ENCODE data around the gene CENPS.

Gene CENPS

DNA sequence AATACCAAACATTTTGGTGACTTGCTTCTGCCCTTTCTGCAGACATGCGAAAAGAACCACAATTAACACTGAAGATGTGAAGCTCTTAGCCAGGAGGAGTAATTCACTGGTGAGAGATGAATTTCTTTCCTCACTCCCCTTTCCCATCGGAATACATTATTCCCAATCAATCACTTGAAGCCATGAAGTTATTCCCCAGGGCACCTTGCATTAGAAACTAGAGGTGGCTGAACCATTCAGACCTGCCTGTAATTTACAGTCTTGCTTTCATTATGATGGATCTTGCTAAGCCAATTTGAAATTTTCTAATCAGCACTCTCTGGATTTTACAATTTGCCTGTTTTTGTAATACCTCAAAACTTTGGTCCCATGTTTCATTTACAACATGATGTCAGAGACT lies 10.1 kb downstream of the CENPS start:
- no peak for DNase-seq (ENCODE audit: low spot score)
- TF ChIP-seq, protein P1, sequence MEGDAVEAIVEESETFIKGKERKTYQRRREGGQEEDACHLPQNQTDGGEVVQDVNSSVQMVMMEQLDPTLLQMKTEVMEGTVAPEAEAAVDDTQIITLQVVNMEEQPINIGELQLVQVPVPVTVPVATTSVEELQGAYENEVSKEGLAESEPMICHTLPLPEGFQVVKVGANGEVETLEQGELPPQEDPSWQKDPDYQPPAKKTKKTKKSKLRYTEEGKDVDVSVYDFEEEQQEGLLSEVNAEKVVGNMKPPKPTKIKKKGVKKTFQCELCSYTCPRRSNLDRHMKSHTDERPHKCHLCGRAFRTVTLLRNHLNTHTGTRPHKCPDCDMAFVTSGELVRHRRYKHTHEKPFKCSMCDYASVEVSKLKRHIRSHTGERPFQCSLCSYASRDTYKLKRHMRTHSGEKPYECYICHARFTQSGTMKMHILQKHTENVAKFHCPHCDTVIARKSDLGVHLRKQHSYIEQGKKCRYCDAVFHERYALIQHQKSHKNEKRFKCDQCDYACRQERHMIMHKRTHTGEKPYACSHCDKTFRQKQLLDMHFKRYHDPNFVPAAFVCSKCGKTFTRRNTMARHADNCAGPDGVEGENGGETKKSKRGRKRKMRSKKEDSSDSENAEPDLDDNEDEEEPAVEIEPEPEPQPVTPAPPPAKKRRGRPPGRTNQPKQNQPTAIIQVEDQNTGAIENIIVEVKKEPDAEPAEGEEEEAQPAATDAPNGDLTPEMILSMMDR (IDR thresholded peaks at IDR 0.05; ENCODE audit: borderline replicate concordance, control extremely low read depth, extremely low read depth, insufficient read depth, missing control alignments): no peak
- in situ Hi-C loops (cut with MboI; ENCODE audit: low sequenced_read_pairs, unreplicated experiment): no loop called here

DNA sequence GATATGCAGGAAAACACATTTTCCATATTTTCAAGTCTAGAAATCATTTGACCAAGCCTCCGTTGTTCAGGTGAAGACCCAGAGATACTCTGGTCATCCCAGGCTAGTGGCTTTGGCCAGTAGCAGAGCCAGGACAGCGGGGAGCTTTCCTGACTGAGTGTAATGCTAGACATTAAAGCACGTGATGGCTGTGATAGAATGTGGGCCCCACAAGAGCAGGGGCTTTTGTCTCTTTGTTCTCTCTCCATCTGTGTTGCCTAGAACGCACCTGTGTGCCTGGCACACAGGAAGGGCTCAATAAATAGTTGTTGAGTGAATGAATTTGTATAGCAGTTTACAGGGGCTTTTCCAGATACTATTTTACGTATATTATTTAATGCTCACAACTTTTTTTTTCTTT lies 10.6 kb downstream of the CENPS start:
- no peak for DNase-seq (ENCODE audit: low spot score)
- in situ Hi-C loops (cut with MboI; ENCODE audit: low sequenced_read_pairs, unreplicated experiment): no loop called here
- TF ChIP-seq, protein P1 (IDR thresholded peaks at IDR 0.05; ENCODE audit: borderline replicate concordance, control extremely low read depth, extremely low read depth, insufficient read depth, missing control alignments): no peak

DNA sequence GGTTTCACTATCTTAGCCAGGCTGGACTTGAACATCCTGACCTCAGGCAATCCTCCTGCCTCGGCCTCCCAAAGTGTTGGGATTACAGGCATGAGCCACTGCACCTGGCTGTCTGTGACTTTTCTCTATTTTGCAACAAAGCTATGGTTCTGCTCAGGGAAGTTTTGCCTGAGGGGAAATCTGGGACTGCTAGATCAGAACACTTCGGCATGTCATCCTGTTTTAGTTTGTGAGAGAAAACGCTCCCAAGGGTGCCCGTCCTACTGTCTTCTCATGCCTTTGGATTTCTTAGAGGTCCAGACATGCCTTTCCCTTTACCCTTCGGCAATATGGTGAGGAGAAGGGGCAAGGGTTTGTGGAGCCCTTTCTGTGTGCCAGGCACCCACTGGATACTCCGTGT lies 14.0 kb downstream of the CENPS start:
- in situ Hi-C loops (cut with MboI; ENCODE audit: low sequenced_read_pairs, unreplicated experiment): no loop called here
- no peak for DNase-seq (ENCODE audit: low spot score)
- TF ChIP-seq, protein P1 (IDR thresholded peaks at IDR 0.05; ENCODE audit: borderline replicate concordance, control extremely low read depth, extremely low read depth, insufficient read depth, missing control alignments): no peak

DNA sequence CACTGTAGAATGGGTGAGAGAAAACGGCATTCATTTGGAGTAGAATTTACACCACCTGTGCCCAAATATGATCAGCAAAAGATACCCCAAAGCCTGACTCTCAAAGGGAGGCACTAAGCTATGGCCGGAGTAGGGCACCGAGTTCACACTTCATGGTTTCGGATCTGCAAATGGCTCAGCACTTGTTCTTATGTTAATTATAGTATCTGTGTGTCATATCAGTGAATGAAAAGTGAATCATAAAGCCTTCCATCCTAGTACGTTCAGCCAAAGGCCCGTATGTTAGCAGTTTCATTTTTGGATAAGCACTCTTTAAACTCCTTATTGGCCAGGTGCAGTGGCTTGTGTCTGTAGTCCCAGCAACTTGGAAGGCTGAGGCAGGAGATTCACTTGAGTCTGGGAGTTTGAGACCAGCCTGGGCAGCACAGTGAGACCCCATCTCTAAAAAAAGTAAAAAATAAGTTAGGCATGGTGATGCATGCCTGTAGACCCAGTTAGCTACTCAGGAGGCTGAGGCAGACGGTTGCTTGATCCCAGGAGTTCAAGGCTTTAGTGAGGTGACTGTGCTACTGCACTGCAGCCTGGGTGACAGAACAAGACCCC lies 14.7 kb downstream of the CENPS start:
- in situ Hi-C loops (cut with MboI; ENCODE audit: low sequenced_read_pairs, unreplicated experiment): no loop called here

DNA sequence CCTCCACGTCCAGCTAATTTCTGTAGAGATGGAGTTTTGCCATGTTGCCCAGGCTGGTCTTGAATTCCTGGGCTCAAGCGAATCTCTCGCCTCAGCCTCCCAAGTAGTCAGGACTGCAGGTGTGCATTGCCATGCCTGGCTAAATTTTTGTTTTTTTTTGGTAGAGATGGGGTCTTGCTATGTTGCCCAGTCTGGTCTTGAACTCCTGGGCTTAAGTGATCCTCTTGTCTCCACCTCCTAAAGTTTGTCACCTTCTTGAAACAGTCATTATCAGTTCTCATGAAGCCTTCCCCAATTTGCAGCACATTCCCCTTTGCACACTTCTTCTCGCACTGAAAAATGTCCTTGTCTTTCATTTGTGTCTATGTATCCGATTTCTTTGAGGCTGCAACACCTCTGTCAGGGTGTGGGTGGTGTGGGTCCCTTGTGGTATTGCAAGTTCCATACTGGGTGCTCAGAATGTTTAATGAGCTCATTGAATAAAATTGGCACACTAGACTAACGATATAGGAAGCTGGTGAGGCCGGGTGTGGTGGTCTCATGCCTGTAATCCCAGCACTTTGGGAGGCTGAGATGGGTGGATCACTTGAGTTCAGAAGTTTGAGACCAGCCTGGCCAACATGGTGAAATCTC lies 16.7 kb downstream of the CENPS start:
- no peak for DNase-seq (ENCODE audit: low spot score)
- TF ChIP-seq, protein P1 (IDR thresholded peaks at IDR 0.05; ENCODE audit: borderline replicate concordance, control extremely low read depth, extremely low read depth, insufficient read depth, missing control alignments): no peak
- in situ Hi-C loops (cut with MboI; ENCODE audit: low sequenced_read_pairs, unreplicated experiment): no loop called here

More for the DNA sequence above, 14.7 kb downstream of the CENPS start:
- TF ChIP-seq, protein P1 (IDR thresholded peaks at IDR 0.05; ENCODE audit: borderline replicate concordance, control extremely low read depth, extremely low read depth, insufficient read depth, missing control alignments): no peak
- no peak for DNase-seq (ENCODE audit: low spot score)

DNA sequence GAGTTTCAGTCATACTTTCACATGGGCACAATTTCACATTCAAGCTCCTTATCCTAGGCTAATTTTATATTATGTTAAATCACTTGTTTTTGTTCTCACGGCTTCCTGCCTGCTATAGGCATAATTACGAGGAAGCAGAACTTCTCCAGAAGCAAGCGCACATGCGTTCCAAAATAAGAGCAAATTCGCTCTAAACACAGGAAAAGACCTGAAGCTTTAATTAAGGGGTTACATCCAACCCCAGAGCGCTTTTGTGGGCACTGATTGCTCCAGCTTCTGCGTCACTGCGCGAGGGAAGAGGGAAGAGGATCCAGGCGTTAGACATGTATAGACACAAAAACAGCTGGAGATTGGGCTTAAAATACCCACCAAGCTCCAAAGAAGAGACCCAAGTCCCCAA lies 19.5 kb downstream of the CENPS start, which contains the start of gene CORT:
TSS of gene CORT (plus strand) at position 281 of the 400 bp plus-strand sequence. CDS start 193 bp downstream, outside the sequence.
- no peak for DNase-seq (ENCODE audit: low spot score)
- in situ Hi-C loops (cut with MboI; ENCODE audit: low sequenced_read_pairs, unreplicated experiment): no loop called here
- TF ChIP-seq, protein P1 (IDR thresholded peaks at IDR 0.05; ENCODE audit: borderline replicate concordance, control extremely low read depth, extremely low read depth, insufficient read depth, missing control alignments): no peak

Measured in GM13976 (cell line).